ENCODE measurements around the gene COL6A1. TPM values are rescaled to one million over a fixed set of nuclear protein-coding genes. Genes with fewer than 3 reads are reported as not detected.

Gene COL6A1
- total and polyA plus RNA-seq, 4 donors = 16.9 to 82.0 (median 35.7) TPM

GRCh38 chr21:46054451-46054881, 72.9 kb downstream of the COL6A1 start:
- no peak for DNase-seq (ENCODE audit: low spot score)
- Histone ChIP-seq H3K9me3 (ENCODE audit: control insufficient read depth in 4 of 4, low read length in 3 of 4) (no peaks in the 10 kb centered on the region), H3K9ac (ENCODE audit: low read depth in 1 of 2, low read length in 2 of 2) (no peak overlapping the region), H3K27me3 (ENCODE audit: control insufficient read depth in 4 of 4, insufficient read depth in 4 of 4, low read length in 3 of 4) (no peaks in the 10 kb centered on the region), H3K4me1 (ENCODE audit: control insufficient read depth in 4 of 4, insufficient read depth in 4 of 4, low read length in 3 of 4) (no peaks in the 10 kb centered on the region), H3K4me3 (ENCODE audit: low read depth in 1 of 3, low read length in 3 of 3) (no peak overlapping the region), H3K36me3 (ENCODE audit: control insufficient read depth in 4 of 4, insufficient read depth in 3 of 4, low read depth in 1 of 4, low read length in 3 of 4) (no peaks in the 10 kb centered on the region), H3K27ac (ENCODE audit: low read depth in 1 of 2, low read length in 2 of 2) (no peak overlapping the region)
- 68% methylated on average over 12 of the region's 12 CpGs for WGBS
- peak; percentile 86 for TF ChIP-seq NR2F2 (IDR thresholded peaks at IDR 0.05)
- TF ChIP-seq, protein P1, sequence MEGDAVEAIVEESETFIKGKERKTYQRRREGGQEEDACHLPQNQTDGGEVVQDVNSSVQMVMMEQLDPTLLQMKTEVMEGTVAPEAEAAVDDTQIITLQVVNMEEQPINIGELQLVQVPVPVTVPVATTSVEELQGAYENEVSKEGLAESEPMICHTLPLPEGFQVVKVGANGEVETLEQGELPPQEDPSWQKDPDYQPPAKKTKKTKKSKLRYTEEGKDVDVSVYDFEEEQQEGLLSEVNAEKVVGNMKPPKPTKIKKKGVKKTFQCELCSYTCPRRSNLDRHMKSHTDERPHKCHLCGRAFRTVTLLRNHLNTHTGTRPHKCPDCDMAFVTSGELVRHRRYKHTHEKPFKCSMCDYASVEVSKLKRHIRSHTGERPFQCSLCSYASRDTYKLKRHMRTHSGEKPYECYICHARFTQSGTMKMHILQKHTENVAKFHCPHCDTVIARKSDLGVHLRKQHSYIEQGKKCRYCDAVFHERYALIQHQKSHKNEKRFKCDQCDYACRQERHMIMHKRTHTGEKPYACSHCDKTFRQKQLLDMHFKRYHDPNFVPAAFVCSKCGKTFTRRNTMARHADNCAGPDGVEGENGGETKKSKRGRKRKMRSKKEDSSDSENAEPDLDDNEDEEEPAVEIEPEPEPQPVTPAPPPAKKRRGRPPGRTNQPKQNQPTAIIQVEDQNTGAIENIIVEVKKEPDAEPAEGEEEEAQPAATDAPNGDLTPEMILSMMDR (IDR thresholded peaks at IDR 0.05; ENCODE audit: low read depth, low read length, missing input control) = no peak

Other genes with a start within 250 kb of the COL6A1 start
- 10 to 100 TPM; 39.1 to 44.3 TPM for gene COL6A2, start 116.3 kb downstream of the COL6A1 start, total RNA-seq
- 10 to 100 TPM in 1 of 2 donors, 1 to 10 TPM in 1; 5.8 to 80.8 TPM for gene COL6A2, start 116.3 kb downstream of the COL6A1 start, polyA plus RNA-seq
- gene FTCD, start 173.8 kb downstream of the COL6A1 start, total RNA-seq = 100 to 1,000 TPM; 168 to 178 TPM
- gene FTCD, start 173.8 kb downstream of the COL6A1 start, polyA plus RNA-seq = 100 to 1,000 TPM; 130 to 182 TPM
- gene SPATC1L, start 202.7 kb downstream of the COL6A1 start, total RNA-seq = 1 to 10 TPM in 1 of 2 donors, under 1 TPM in 1; 0.33 to 3.5 TPM
- gene SPATC1L, start 202.7 kb downstream of the COL6A1 start, polyA plus RNA-seq = 1 to 10 TPM in 1 of 2 donors, under 1 TPM in 1; 0.36 to 1.2 TPM
- gene LSS, start 247.0 kb downstream of the COL6A1 start, total RNA-seq = 100 to 1,000 TPM; 142 to 194 TPM
- 10 to 100 TPM; 27.6 to 36.7 TPM for gene LSS, start 247.0 kb downstream of the COL6A1 start, polyA plus RNA-seq